ENCODE results near the gene JAZF1.

Gene JAZF1

DNA sequence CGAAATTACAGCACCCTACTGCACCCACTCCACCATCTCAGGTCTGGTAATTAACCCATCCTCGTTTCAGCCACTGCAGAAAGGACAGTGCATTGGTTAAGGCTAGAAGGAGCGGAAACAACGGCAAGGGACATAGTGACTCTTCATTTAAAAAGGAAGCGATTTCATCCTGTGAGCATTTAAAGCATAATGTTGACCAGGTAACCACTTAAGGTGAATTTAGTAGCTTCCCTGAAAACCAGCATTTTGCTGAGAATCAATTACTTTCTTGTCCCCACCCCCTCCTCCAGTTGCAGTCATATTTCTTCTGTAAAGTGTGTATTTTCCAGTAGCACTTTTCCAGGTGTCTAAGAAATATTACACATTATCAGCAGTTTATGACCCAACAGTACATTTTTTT is 821 bp upstream of the JAZF1 start:
- Histone ChIP-seq H3K27me3 (replicated peaks in 2 of 5; ENCODE audit: control insufficient read depth in 4 of 5, insufficient read depth in 5 of 5, low read length in 4 of 5) (peaks cover 0 to 21% (median 4%) of the 10 kb centered on the region in 5 experiments), H3K9me3 (ENCODE audit: control extremely low read depth in 1 of 5, control insufficient read depth in 4 of 5, insufficient read depth in 2 of 5, low read depth in 1 of 5, low read length in 4 of 5) (no peaks in the 10 kb centered on the region), H3K36me3 (ENCODE audit: control insufficient read depth in 4 of 4, insufficient read depth in 4 of 4, low read length in 3 of 4) (no peaks in the 10 kb centered on the region), H3K4me1 (ENCODE audit: control extremely low read depth in 1 of 4, control insufficient read depth in 4 of 4, insufficient read depth in 4 of 4, low read length in 3 of 4) (peaks cover 0 to 16% (median 12%) of the 10 kb centered on the region in 4 experiments), H3K27ac (ENCODE audit: insufficient read depth in 1 of 2, low read depth in 1 of 2, low read length in 2 of 2, poor library complexity in 1 of 2, severe bottlenecking in 2 of 2) (no peak overlapping the region), H3K4me3 (ENCODE audit: control insufficient read depth in 1 of 7, extremely low read depth in 1 of 7, insufficient read depth in 4 of 7, low read depth in 2 of 7, low read length in 6 of 7) (peak overlapping the region in 1 of 7 experiments; percentile 58)
- DNase-seq, result no peak
- CTCF ChIA-PET, result no interaction called here
- WGBS (ENCODE audit: insufficient coverage), result 95% methylated on average over 3 of the region's 5 CpGs
- POLR2A ChIA-PET, result no interaction called here

DNA sequence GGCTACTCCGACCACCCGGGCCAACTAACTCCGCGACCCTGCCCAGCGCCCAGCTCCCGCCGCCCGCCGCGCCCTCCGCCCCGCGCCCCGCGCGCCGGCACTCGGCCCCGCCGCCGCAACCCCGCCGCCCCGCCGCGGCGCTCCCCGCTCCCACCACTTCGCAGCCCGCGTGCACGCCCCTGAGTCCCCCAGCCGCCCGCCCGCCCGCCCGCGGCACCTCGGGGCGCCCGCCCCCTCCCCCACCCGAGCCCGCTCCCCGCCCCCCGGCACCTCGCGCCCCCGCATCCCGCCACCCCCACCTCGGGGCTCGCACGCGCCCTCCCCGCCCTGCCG is 598 bp downstream of the JAZF1 start:
- Histone ChIP-seq H3K4me3 (ENCODE audit: control insufficient read depth in 1 of 7, extremely low read depth in 1 of 7, insufficient read depth in 4 of 7, low read depth in 2 of 7, low read length in 6 of 7) (peak overlapping the region in 6 of 7 experiments; percentile 26 to 82 (median 66)), H3K27ac (ENCODE audit: insufficient read depth in 1 of 2, low read depth in 1 of 2, low read length in 2 of 2, poor library complexity in 1 of 2, severe bottlenecking in 2 of 2) (no peak overlapping the region), H3K9me3 (ENCODE audit: control extremely low read depth in 1 of 5, control insufficient read depth in 4 of 5, insufficient read depth in 2 of 5, low read depth in 1 of 5, low read length in 4 of 5) (no peaks in the 10 kb centered on the region), H3K36me3 (ENCODE audit: control insufficient read depth in 4 of 4, insufficient read depth in 4 of 4, low read length in 3 of 4) (no peaks in the 10 kb centered on the region), H3K27me3 (replicated peaks in 2 of 5; ENCODE audit: control insufficient read depth in 4 of 5, insufficient read depth in 5 of 5, low read length in 4 of 5) (peaks cover 0 to 21% (median 4%) of the 10 kb centered on the region in 5 experiments), H3K4me1 (ENCODE audit: control extremely low read depth in 1 of 4, control insufficient read depth in 4 of 4, insufficient read depth in 4 of 4, low read length in 3 of 4) (peaks cover 0 to 16% (median 12%) of the 10 kb centered on the region in 4 experiments)
- POLR2A ChIA-PET, result no interaction called here
- CTCF ChIA-PET, result no interaction called here
- 0% methylated on average over 5 of the region's 55 CpGs for WGBS (ENCODE audit: insufficient coverage)
- DNase-seq, result no peak

- H3K4me3 ChIP-seq (ENCODE audit: control insufficient read depth in 1 of 7, extremely low read depth in 1 of 7, insufficient read depth in 4 of 7, low read depth in 2 of 7, low read length in 6 of 7), result peak overlapping the region; percentile 43 to 75 (median 64)
- POLR2A ChIA-PET, result no interaction called here
- peaks cover 0 to 16% (median 12%) of the 10 kb centered on the region in 4 experiments for H3K4me1 ChIP-seq (ENCODE audit: control extremely low read depth in 1 of 4, control insufficient read depth in 4 of 4, insufficient read depth in 4 of 4, low read length in 3 of 4)
- peak; percentile 40 to 74 (median 57) for DNase-seq
- H3K27ac ChIP-seq (ENCODE audit: insufficient read depth in 1 of 2, low read depth in 1 of 2, low read length in 2 of 2, poor library complexity in 1 of 2, severe bottlenecking in 2 of 2), result no peak overlapping the region
- CTCF ChIA-PET, result no interaction called here
- 3% methylated on average over 59 of the region's 96 CpGs for WGBS (ENCODE audit: insufficient coverage)
- H3K36me3 ChIP-seq (ENCODE audit: control insufficient read depth in 4 of 4, insufficient read depth in 4 of 4, low read length in 3 of 4), result no peaks in the 10 kb centered on the region
- H3K9me3 ChIP-seq (ENCODE audit: control extremely low read depth in 1 of 5, control insufficient read depth in 4 of 5, insufficient read depth in 2 of 5, low read depth in 1 of 5, low read length in 4 of 5), result no peaks in the 10 kb centered on the region
- H3K27me3 ChIP-seq (replicated peaks in 2 of 5; ENCODE audit: control insufficient read depth in 4 of 5, insufficient read depth in 5 of 5, low read length in 4 of 5), result peaks cover 0 to 21% (median 4%) of the 10 kb centered on the region in 5 experiments
Observed at GRCh38 chr7:28179120-28180030, 1.2 kb downstream of the JAZF1 start.

DNA sequence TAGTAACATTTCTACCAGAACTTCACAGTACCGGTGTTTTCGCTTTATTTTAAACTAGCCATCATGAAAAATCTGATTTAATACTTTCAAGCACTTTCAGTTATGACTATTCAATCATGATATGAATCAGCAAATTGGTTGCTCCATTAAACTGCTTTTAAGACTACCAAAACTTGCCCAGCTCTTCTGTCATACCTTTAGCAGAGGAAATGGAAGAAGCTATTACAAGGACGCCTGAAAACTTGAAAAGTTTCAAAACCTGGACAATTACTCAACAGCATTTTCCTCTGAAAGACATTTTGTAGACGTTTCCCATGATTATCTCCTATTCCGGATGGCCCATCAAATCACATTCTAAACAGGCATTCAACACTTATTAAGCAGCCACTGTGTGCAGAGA is 2.0 kb downstream of the JAZF1 start:
- Histone ChIP-seq H3K36me3 (ENCODE audit: control insufficient read depth in 4 of 4, insufficient read depth in 4 of 4, low read length in 3 of 4) (no peaks in the 10 kb centered on the region), H3K4me3 (ENCODE audit: control insufficient read depth in 1 of 7, extremely low read depth in 1 of 7, insufficient read depth in 4 of 7, low read depth in 2 of 7, low read length in 6 of 7) (peak overlapping the region in 3 of 7 experiments; percentile 64 to 75 (median 64)), H3K4me1 (ENCODE audit: control extremely low read depth in 1 of 4, control insufficient read depth in 4 of 4, insufficient read depth in 4 of 4, low read length in 3 of 4) (peaks cover 0 to 16% (median 11%) of the 10 kb centered on the region in 4 experiments), H3K9me3 (ENCODE audit: control extremely low read depth in 1 of 5, control insufficient read depth in 4 of 5, insufficient read depth in 2 of 5, low read depth in 1 of 5, low read length in 4 of 5) (no peaks in the 10 kb centered on the region), H3K27me3 (replicated peaks in 2 of 5; ENCODE audit: control insufficient read depth in 4 of 5, insufficient read depth in 5 of 5, low read length in 4 of 5) (peaks cover 0 to 19% (median 4%) of the 10 kb centered on the region in 5 experiments), H3K27ac (ENCODE audit: insufficient read depth in 1 of 2, low read depth in 1 of 2, low read length in 2 of 2, poor library complexity in 1 of 2, severe bottlenecking in 2 of 2) (no peak overlapping the region)
- ChIA-PET POLR2A (no interaction called here), CTCF (interaction anchor here (0.6 kb wide), 1 partner anchor 34 kb away, joined by 3 read pairs; no protein-coding TSS in a partner anchor)
- no peak for DNase-seq
- 71% methylated on average over 3 of the region's 5 CpGs for WGBS (ENCODE audit: insufficient coverage)

GRCh38 chr7:28177836-28178235 is 2.8 kb downstream of the JAZF1 start:
- Histone ChIP-seq H3K36me3 (ENCODE audit: control insufficient read depth in 4 of 4, insufficient read depth in 4 of 4, low read length in 3 of 4) (no peaks in the 10 kb centered on the region), H3K4me1 (ENCODE audit: control extremely low read depth in 1 of 4, control insufficient read depth in 4 of 4, insufficient read depth in 4 of 4, low read length in 3 of 4) (peaks cover 0 to 16% (median 10%) of the 10 kb centered on the region in 4 experiments), H3K4me3 (ENCODE audit: control insufficient read depth in 1 of 7, extremely low read depth in 1 of 7, insufficient read depth in 4 of 7, low read depth in 2 of 7, low read length in 6 of 7) (no peak overlapping the region), H3K27me3 (replicated peaks in 2 of 5; ENCODE audit: control insufficient read depth in 4 of 5, insufficient read depth in 5 of 5, low read length in 4 of 5) (peaks cover 0 to 16% (median 4%) of the 10 kb centered on the region in 5 experiments), H3K9me3 (ENCODE audit: control extremely low read depth in 1 of 5, control insufficient read depth in 4 of 5, insufficient read depth in 2 of 5, low read depth in 1 of 5, low read length in 4 of 5) (no peaks in the 10 kb centered on the region), H3K27ac (ENCODE audit: insufficient read depth in 1 of 2, low read depth in 1 of 2, low read length in 2 of 2, poor library complexity in 1 of 2, severe bottlenecking in 2 of 2) (no peak overlapping the region)
- ChIA-PET CTCF (no interaction called here), POLR2A (no interaction called here)
- DNase-seq, result no peak
- no CpG with 5 or more reads among the region's 1 CpG for WGBS (ENCODE audit: insufficient coverage)

- no peaks in the 10 kb centered on the region for H3K36me3 ChIP-seq (ENCODE audit: control insufficient read depth in 4 of 4, insufficient read depth in 4 of 4, low read length in 3 of 4)
- no peak overlapping the region for H3K4me3 ChIP-seq (ENCODE audit: control insufficient read depth in 1 of 7, extremely low read depth in 1 of 7, insufficient read depth in 4 of 7, low read depth in 2 of 7, low read length in 6 of 7)
- peaks cover 0 to 14% (median 9%) of the 10 kb centered on the region in 4 experiments for H3K4me1 ChIP-seq (ENCODE audit: control extremely low read depth in 1 of 4, control insufficient read depth in 4 of 4, insufficient read depth in 4 of 4, low read length in 3 of 4)
- POLR2A ChIA-PET, result no interaction called here
- peaks cover 0 to 16% (median 4%) of the 10 kb centered on the region in 5 experiments for H3K27me3 ChIP-seq (replicated peaks in 2 of 5; ENCODE audit: control insufficient read depth in 4 of 5, insufficient read depth in 5 of 5, low read length in 4 of 5)
- DNase-seq, result no peak
- no peaks in the 10 kb centered on the region for H3K9me3 ChIP-seq (ENCODE audit: control extremely low read depth in 1 of 5, control insufficient read depth in 4 of 5, insufficient read depth in 2 of 5, low read depth in 1 of 5, low read length in 4 of 5)
- WGBS (ENCODE audit: insufficient coverage), result 100% methylated on average over 2 of the region's 2 CpGs
- H3K27ac ChIP-seq (ENCODE audit: insufficient read depth in 1 of 2, low read depth in 1 of 2, low read length in 2 of 2, poor library complexity in 1 of 2, severe bottlenecking in 2 of 2), result no peak overlapping the region
- CTCF ChIA-PET, result no interaction called here
Observed at GRCh38 chr7:28176645-28177044, 4.0 kb downstream of the JAZF1 start.

GRCh38 chr7:28176174-28176573 is 4.4 kb downstream of the JAZF1 start:
- ChIA-PET POLR2A (no interaction called here), CTCF (no interaction called here)
- 100% methylated on average over 3 of the region's 4 CpGs for WGBS (ENCODE audit: insufficient coverage)
- Histone ChIP-seq H3K9me3 (ENCODE audit: control extremely low read depth in 1 of 5, control insufficient read depth in 4 of 5, insufficient read depth in 2 of 5, low read depth in 1 of 5, low read length in 4 of 5) (no peaks in the 10 kb centered on the region), H3K4me3 (ENCODE audit: control insufficient read depth in 1 of 7, extremely low read depth in 1 of 7, insufficient read depth in 4 of 7, low read depth in 2 of 7, low read length in 6 of 7) (no peak overlapping the region), H3K27me3 (replicated peaks in 2 of 5; ENCODE audit: control insufficient read depth in 4 of 5, insufficient read depth in 5 of 5, low read length in 4 of 5) (peaks cover 0 to 14% (median 3%) of the 10 kb centered on the region in 5 experiments), H3K27ac (ENCODE audit: insufficient read depth in 1 of 2, low read depth in 1 of 2, low read length in 2 of 2, poor library complexity in 1 of 2, severe bottlenecking in 2 of 2) (no peak overlapping the region), H3K4me1 (ENCODE audit: control extremely low read depth in 1 of 4, control insufficient read depth in 4 of 4, insufficient read depth in 4 of 4, low read length in 3 of 4) (peaks cover 0 to 14% (median 9%) of the 10 kb centered on the region in 4 experiments), H3K36me3 (ENCODE audit: control insufficient read depth in 4 of 4, insufficient read depth in 4 of 4, low read length in 3 of 4) (no peaks in the 10 kb centered on the region)
- DNase-seq, result no peak
